IPS-18c (cell line): ENCODE data around the gene RFX7.

Experiments used
- H3K4me3 ChIP-seq: 2 replicates; pipeline ENCODE4 v1.7.0; 2013; ENCODE audit warnings: low read depth, mild to moderate bottlenecking, low read length, moderate library complexity; ENCODE audit not compliant: insufficient read depth
- H3K9me3 ChIP-seq: one replicate; pipeline ENCODE4 v1.6.1; 2013; ENCODE audit warnings: mild to moderate bottlenecking, low read length, moderate library complexity; ENCODE audit not compliant: control insufficient read depth, insufficient read depth

RFX7 gene

GRCh38 chr15:56245871-56246814, 2.5 kb upstream of the RFX7 start:
- no peaks in the 10 kb centered on the region for H3K9me3 ChIP-seq
- peak overlapping the region; percentile 5; the same call in 1 of the 2 replicates for H3K4me3 ChIP-seq

DNA sequence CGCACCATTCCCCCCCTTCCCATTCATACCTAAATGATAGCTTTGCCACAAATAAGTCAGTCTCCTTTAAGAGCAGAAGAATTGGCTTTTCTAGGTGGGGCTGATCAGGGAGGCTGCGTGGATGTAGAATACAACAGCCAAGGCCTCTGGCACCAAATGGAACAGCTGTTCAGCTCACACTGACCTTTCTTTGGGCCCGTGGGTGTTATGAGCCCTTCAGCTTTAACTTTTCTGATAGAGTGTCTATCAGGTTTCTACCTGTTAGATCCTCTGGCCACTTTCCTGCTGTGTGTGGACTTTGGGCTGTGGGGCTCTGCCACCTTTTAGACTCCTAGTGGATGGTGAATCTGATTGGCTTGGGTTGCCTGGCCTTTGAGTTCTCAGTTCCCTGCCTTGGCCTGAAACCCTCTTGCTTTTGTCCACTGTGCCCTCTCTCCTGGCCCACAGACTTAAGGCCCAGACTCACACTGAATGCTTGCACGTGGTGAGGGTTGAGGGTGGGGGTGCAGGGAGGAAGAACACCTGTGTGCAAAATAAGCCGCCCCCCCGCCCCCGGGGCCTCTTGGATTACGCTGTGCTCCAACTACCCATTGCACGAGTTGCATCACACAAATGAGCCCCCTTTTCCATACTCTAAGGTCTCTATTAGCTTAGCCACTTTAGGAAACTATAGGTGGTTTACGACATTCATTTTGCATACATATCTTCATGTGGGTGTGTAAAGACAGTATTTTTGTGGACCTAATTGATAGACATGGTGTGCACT, 1.3 kb upstream of the RFX7 start:
- Histone ChIP-seq H3K9me3 (no peaks in the 10 kb centered on the region), H3K4me3 (peak overlapping the region; percentile 9)

- no peaks in the 10 kb centered on the region for H3K9me3 ChIP-seq
- peak overlapping the region; percentile 74 for H3K4me3 ChIP-seq
Observed at GRCh38 chr15:56244038-56244810, 545 bp upstream of the RFX7 start.

DNA sequence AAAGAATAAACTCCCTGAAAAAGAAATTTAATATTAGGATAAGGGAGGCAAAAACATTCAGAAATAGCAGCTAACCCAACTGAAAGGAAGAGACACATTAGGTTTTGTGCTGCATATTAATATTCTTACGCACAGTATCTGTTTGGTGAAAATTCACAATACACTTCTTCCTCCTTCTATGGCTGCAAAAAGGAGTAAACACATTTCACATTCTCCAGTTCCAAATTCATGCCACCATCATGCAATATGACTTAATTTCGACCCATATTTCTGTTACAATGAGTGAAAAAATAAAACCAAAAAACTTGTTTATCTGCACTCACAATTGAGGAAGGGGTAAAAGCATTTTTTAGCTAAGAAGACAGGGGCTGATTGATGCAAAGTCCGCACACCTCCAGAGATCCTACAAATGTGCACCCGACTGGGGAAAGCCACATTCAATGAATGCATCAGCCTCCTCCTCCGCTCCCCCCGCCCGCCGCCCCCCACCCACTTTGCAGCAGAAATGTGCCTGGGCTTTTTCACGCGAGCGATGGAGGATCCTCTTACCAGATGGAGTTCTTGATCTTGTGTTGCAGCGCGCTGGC, 1.0 kb downstream of the RFX7 start:
- peak overlapping the region; percentile 53 for H3K4me3 ChIP-seq

DNA sequence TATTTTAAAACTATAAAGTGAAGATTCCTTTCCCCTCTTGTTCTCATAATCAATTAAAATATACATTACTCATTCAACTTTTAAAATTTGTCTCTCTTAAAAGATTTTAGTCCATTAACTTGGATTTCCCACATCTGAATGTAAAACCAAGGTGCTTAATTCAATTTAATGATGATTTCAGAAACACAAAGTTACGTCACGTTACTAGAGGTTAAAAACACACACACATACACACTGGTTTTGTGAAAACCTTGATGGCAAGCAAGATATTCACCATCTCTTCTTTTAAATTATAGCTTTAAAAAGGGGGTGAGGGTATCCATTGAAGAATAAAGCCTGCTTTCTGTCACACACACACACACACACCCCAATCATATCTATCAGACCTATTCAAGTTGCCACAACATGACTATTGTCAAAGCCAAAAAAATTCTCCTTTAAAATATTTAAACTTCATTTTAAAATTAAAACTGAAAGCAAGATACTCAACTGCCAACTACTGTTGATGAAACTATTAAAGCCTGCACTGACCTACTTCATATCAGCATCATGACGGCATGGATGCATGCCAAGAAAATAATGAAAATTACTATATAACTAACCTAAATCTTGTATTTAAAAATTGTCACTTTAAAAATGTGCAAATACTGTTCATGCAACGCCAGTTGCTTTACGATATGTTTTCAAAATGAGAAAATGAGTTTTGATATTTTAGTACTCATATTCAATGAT, 2.1 kb downstream of the RFX7 start:
- Histone ChIP-seq H3K9me3 (no peaks in the 10 kb centered on the region), H3K4me3 (peak overlapping the region; percentile 32)

More for the DNA sequence above, 1.0 kb downstream of the RFX7 start:
- no peaks in the 10 kb centered on the region for H3K9me3 ChIP-seq

- Histone ChIP-seq H3K4me3 (no peak overlapping the region), H3K9me3 (no peaks in the 10 kb centered on the region)
Observed at GRCh38 chr15:56240390-56240789, 3.3 kb downstream of the RFX7 start.

DNA sequence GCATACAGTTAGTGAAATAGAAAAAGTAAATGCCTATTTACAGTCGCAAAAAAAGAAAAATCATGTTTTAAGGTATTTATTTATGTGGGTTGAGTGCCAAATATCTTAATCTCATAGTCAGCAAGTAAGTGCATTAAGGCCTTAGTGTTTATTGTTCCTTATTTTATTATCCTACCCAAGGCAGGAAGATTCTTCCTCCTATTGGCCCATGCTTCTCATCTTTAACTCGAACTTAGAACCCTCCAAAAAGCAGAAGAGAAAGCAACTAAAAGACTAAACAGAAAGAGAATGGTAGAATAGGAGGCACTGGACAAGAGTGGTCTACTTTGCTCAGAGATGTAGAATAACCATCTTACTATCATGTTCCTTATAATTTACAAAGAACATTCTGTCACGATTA, 7.5 kb downstream of the RFX7 start:
- Histone ChIP-seq H3K4me3 (no peak overlapping the region), H3K9me3 (peaks cover 17% of the 10 kb centered on the region)

DNA sequence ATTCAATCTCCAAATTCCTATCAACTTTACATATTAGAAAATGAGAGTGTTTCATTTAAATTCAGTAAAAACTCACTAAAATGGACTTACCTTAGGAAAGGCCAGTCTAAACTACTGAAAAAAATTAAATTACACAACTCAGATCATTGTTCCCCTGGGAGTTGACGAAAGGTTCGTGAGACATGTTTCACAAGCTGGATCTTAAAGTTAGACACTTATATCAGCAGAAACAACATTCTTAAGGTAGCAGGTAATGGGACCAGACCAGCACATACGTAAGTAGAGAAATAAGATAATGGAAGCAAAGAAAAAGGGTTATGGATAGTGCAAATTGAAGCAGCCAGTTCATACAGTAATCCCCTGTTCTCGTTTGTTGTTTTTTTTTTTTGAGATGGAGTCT, 8.9 kb downstream of the RFX7 start:
- Histone ChIP-seq H3K4me3 (no peak overlapping the region), H3K9me3 (peaks cover 17% of the 10 kb centered on the region)

DNA sequence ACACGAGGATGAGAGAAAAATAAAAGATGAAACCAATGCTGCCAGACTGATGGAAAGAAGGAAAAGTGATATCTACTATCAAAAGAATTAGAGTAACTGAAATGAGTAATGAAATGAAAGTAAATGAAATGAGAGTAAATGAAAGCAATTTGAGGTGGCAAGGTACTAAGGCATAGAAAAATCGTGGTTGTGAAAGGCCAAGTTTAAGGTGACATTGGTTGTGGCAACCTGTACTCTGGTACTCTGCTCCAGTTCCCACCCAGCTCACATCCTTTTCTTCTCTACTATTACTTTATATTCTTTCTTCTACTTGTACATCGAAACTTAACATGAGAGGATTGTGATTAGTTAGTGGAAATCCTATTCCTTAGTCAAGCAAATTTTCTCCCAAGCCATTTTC, 10.1 kb downstream of the RFX7 start:
- Histone ChIP-seq H3K9me3 (peaks cover 17% of the 10 kb centered on the region), H3K4me3 (no peak overlapping the region)

DNA sequence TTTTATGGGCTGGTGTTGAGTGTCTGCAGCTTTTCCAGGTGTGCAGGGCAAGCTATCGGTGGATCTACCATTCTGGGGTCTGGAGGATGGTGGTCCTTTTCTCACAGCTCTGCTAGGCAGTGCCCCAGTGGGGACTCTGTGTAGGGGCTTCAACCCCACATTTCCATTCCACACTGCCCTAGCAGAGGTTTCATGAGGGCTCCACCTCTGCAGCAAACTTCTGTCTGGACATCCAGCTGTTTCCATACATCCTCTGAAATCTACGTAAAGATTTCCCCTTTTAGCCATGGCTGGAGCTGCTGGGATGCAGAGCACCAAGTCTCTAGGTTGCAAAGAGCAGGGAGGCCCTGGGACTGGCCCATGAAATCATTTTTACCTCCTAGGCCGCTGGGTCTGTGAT, 11.6 kb downstream of the RFX7 start:
- no peak overlapping the region for H3K4me3 ChIP-seq
- H3K9me3 ChIP-seq: peaks cover 17% of the 10 kb centered on the region

DNA sequence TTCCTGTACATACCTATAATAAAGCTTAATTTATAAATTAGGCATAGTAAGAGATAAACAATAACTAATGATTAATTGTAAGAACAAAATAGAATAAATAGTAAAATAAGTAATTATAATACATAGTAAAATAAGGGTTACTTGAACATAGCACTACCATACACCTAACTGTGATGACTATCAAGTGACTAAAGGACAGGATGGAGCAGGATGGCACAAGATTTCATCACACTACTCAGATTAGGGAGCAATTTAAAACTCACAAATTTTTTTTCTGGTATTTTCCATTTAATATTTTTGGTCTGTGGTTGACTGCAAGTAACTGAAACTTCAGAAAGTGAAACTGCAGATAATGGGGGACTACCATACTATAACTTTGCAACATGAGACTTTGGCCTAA, 14.8 kb downstream of the RFX7 start:
- peaks cover 17% of the 10 kb centered on the region for H3K9me3 ChIP-seq
- no peak overlapping the region for H3K4me3 ChIP-seq

GRCh38 chr15:56228352-56228751, 15.3 kb downstream of the RFX7 start:
- Histone ChIP-seq H3K9me3 (peaks cover 17% of the 10 kb centered on the region), H3K4me3 (no peak overlapping the region)

GRCh38 chr15:56227780-56228179, 15.9 kb downstream of the RFX7 start:
- Histone ChIP-seq H3K9me3 (peaks cover 11% of the 10 kb centered on the region), H3K4me3 (no peak overlapping the region)

- H3K4me3 ChIP-seq: no peak overlapping the region
- peaks cover 9% of the 10 kb centered on the region for H3K9me3 ChIP-seq
Observed at GRCh38 chr15:56227306-56227705, 16.4 kb downstream of the RFX7 start.

- H3K4me3 ChIP-seq: no peak overlapping the region
- H3K9me3 ChIP-seq: no peaks in the 10 kb centered on the region
Observed at GRCh38 chr15:56225520-56225919, 18.2 kb downstream of the RFX7 start.

GRCh38 chr15:56222302-56222701, 21.4 kb downstream of the RFX7 start:
- no peaks in the 10 kb centered on the region for H3K9me3 ChIP-seq
- H3K4me3 ChIP-seq: no peak overlapping the region
